HepG2 (cell line): ENCODE data around the gene MAPK6. TPM values are rescaled to one million over a fixed set of nuclear protein-coding genes. Genes with fewer than 3 reads are reported as not detected.
A peak's percentile ranks its signal among the peaks of the same experiment; 100 is the strongest.

Source experiments
- ARNTL ChIP-seq: sonication (generic); formaldehyde crosslinking; IDR thresholded peaks from 2 replicates; pipeline ENCODE4 v1.4.0; 2020; ENCODE audit warnings: mild to moderate bottlenecking, missing genetic modification reagents
- CERS6 ChIP-seq: sonication (generic); formaldehyde crosslinking; IDR thresholded peaks from 2 replicates; pipeline ENCODE4 v1.5.0; 2020; ENCODE audit warnings: missing genetic modification reagents
- CREM ChIP-seq, 2 experiments: sonication (generic) in 1 of 2; formaldehyde crosslinking in 1 of 2; IDR thresholded peaks; 2 replicates each; pipeline versions ENCODE4 v1.4.0 to v1.6.1; 2016 to 2020; ENCODE audit warnings: antibody characterized with exemption in 1 of 2, mild to moderate bottlenecking in 1 of 2, missing genetic modification reagents in 1 of 2
- EEA1 ChIP-seq: sonication (generic); formaldehyde crosslinking; IDR thresholded peaks from 2 replicates; pipeline ENCODE4 v1.5.1; 2020; ENCODE audit warnings: mild to moderate bottlenecking, missing genetic modification reagents, borderline replicate concordance
- EHMT2 ChIP-seq: fragments of 200-600 bp; sonication (generic); IDR thresholded peaks from 2 replicates; pipeline ENCODE4 v1.7.0; 2017; ENCODE audit warnings: antibody characterized with exemption, low read depth, low read length, borderline replicate concordance
- EP300 ChIP-seq, 3 experiments: sonication (generic) in 1 of 3; formaldehyde crosslinking in 1 of 3; IDR thresholded peaks; 2 replicates each; pipeline versions ENCODE4 v1.5.1 to v1.6.1; 2011 to 2020; ENCODE audit warnings: low read depth in 2 of 3, low read length in 2 of 3, borderline replicate concordance in 1 of 3, improper control_type of control experiment in 1 of 3, mild to moderate bottlenecking in 1 of 3, missing genetic modification reagents in 1 of 3, moderate library complexity in 1 of 3
- FOXP4 ChIP-seq: sonication (generic); formaldehyde crosslinking; IDR thresholded peaks from 2 replicates; pipeline ENCODE4 v1.4.0; 2020; ENCODE audit warnings: missing genetic modification reagents
- GATAD1 ChIP-seq: IDR thresholded peaks from 2 replicates; pipeline ENCODE4 v1.6.1; 2016; ENCODE audit warnings: missing genetic modification reagents, missing compliant biosample characterization
- MBNL3 ChIP-seq: fragments of 250-450 bp; sonication (Bioruptor Pico); conservative IDR thresholded peaks from 2 replicates; pipeline ENCODE4 v1.8.0; 2022; ENCODE audit warnings: mild to moderate bottlenecking, inconsistent platforms
- MIXL1 ChIP-seq: IDR thresholded peaks from 2 replicates; pipeline ENCODE4 v1.6.1; 2016
- NR2F2 ChIP-seq: IDR thresholded peaks from 2 replicates; pipeline ENCODE4 v1.6.1; 2012; ENCODE audit warnings: low read depth, inconsistent platforms, borderline replicate concordance
- PAXIP1 ChIP-seq: sonication (generic); formaldehyde crosslinking; conservative IDR thresholded peaks from 2 replicates; pipeline ENCODE4 v1.4.0; 2020; ENCODE audit warnings: mild to moderate bottlenecking, missing genetic modification reagents, moderate library complexity
- RARA ChIP-seq: IDR thresholded peaks from 2 replicates; pipeline ENCODE4 v1.6.1; 2016; ENCODE audit warnings: missing genetic modification reagents, missing compliant biosample characterization
- YEATS2 ChIP-seq: sonication (generic); formaldehyde crosslinking; IDR thresholded peaks from 2 replicates; pipeline ENCODE4 v1.4.0; 2020; ENCODE audit warnings: missing genetic modification reagents, borderline replicate concordance
- ZKSCAN5 ChIP-seq: sonication (generic); formaldehyde crosslinking; IDR thresholded peaks from 2 replicates; pipeline ENCODE4 v1.5.1; 2020; ENCODE audit warnings: mild to moderate bottlenecking, missing genetic modification reagents
- ZNF142 ChIP-seq: sonication (generic); formaldehyde crosslinking; IDR thresholded peaks from 2 replicates; pipeline ENCODE4 v1.4.0; 2020; ENCODE audit warnings: missing genetic modification reagents
- polyA plus RNA-seq, 8 experiments: library from polyadenylated mRNA; depleted of rRNA in 3 of 8; stranded (reverse) in 7 of 8; unstranded in 1 of 8; fragments of >200 nt; fragmentation: Illumina TruSeq in 4 of 8; extraction: Trizol in 4 of 8; gene quantifications; 2 replicates each; pipeline versions ENCODE4 v1.2.1 to v1.2.3, GENCODE V29; 2011 to 2016; ENCODE audit warnings: low read depth in 4 of 8, missing spikeins in 1 of 8, mixed read lengths in 1 of 8; ENCODE audit not compliant: insufficient read depth in 1 of 8
- total RNA-seq, 5 experiments: library from RNA; depleted of rRNA; stranded (reverse); fragments of >200 nt; fragmentation: Illumina TruSeq; extraction: Trizol; gene quantifications; 2 replicates each; pipeline ENCODE4 v1.2.3, GENCODE V29; 2016; ENCODE audit warnings: low read depth in 1 of 5

The MAPK6 gene
- total and polyA plus RNA-seq, 2 of the 13 experiments (the other 11 are each of a cell fraction or from before 2014, with no cell fraction given), result 89.5 to 99.7 TPM

- TF ChIP-seq ZKSCAN5 (peak; percentile 55; the same call in 1 of the 2 replicates), ARNTL (CRISPR knock-in tag) (0 out of 2 replicates have a peak, but pooled peaks have one; percentile 35), CERS6 (CRISPR knock-in tag) (no peak), EHMT2 (no peak), PAXIP1 (CRISPR knock-in tag) (peak; percentile 53), CREM (IDR thresholded peaks at IDR 0.05) (0 out of 2 replicates have a peak, but pooled peaks have one; percentile 13), CREM (CRISPR knock-in tag; IDR thresholded peaks at IDR 0.05) (no peak), ZNF142 (CRISPR knock-in tag) (no peak), EP300 (IDR thresholded peaks at IDR 0.05; ENCODE audit: low read depth in 2 of 2, low read length in 2 of 2) (peak in 1 of 2 experiments; percentile 37; a peak in 1 of 4 replicates), EP300 (CRISPR knock-in tag; IDR thresholded peaks at IDR 0.05; ENCODE audit: borderline replicate concordance) (no peak; the same call in 1 of the 2 replicates), MBNL3 (CRISPR knock-in tag) (no peak), YEATS2 (no peak), NR2F2 (no peak), GATAD1 (CRISPR knock-in tag) (no peak), RARA (CRISPR knock-in tag) (peak; percentile 27; the same call in 1 of the 2 replicates), EEA1 (CRISPR knock-in tag) (no peak), MIXL1 (CRISPR knock-in tag) (peak; percentile 59; the same call in 1 of the 2 replicates), FOXP4 (CRISPR knock-in tag) (peak; percentile 51)
Measured at GRCh38 chr15:52006702-52007340, 12.2 kb upstream of the MAPK6 start (continued).
